HG02885 (cell line): ENCODE measurements around the gene MAP2K3.

Experiments used
- ATAC-seq: cut with Tn5 transposase; IDR thresholded peaks from one replicate; pipeline ENCODE4 v1.9.1; 2021; ENCODE audit warnings: mild to moderate bottlenecking; ENCODE audit not compliant: unreplicated experiment, poor library complexity

MAP2K3 gene

DNA sequence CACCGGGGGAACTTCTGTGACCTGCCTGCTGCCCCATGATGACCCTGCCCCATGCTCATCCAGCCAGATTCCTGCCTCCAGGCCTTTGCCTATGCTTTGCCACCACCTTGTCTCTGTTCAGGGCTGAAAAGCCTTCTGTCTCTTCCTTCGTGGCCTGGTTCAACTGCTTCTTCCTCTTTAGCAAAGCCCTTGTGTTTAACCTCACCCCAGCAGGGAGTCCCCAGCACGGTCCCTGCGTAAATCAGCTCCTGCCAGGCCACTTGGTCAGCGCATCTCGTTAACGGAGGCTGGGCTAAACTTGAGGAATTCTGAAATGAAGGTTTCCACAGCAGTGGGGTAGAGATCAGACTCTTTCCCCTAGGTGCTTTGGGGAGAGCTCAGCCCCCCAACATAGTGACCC lies 75.5 kb downstream of the MAP2K3 start:
- no peak for ATAC-seq

DNA sequence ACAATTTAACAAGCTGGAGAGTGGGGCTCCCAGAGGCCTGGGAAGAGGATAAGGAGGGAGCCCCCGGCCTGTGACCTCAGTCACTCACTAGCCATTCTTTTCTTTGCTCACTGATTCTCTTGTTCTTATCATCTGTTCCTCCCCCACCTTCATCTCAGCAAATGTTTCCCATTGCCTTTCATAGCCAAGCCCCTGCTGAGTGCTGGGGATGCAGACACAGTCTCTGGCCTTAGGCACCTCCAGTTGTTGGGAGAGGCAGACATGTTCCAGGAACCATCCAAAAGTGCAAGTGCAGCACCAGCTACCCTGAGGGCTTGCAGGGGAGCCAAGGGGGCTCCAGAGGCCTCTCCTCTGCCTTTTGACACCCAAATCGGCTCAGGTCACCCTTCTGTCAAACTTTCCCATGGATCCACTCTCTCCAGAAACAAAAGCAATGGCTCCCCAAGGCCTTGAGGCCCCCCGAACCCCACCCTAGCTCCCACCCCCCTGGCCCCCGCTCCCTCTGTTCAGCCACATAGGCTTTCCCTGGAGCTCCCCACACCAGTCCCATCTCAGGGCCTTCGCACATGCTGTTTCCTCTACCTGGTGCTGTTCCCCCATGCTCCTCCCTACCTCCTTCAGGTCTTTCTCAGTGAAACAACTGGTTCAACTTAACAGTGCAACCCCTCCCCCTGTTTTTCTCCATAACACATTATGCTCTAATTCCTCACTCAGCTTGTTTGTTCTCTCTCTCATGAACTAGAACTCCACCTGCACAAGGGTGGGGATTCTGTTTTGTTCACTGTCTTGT lies 76.7 kb downstream of the MAP2K3 start:
- ATAC-seq = no peak

DNA sequence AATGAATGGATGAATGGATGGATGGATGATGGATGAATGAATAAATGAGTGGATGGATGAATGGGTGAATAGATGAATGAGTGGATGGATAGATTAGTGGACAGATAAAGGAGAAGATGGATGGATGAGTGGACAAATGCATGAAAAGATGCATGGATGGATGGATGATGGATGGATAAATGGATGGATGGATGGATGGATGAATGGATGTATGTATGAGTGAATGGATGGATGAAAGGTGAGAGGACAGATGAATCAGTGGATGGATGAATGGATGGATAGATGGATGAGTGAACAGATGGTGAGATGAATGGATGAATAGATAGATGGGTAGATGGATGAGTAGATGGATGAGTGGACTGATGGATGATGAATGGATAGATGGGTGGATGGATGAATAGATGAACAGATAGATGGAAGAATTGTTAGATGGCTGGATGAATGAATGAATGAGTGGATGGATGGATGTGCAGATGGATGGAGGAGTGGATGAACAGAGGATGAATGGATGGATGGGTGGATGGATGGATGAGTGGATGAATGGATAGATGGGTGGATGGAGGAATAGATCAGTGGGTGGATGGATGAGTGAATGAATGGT lies 77.9 kb downstream of the MAP2K3 start:
- no peak for ATAC-seq

DNA sequence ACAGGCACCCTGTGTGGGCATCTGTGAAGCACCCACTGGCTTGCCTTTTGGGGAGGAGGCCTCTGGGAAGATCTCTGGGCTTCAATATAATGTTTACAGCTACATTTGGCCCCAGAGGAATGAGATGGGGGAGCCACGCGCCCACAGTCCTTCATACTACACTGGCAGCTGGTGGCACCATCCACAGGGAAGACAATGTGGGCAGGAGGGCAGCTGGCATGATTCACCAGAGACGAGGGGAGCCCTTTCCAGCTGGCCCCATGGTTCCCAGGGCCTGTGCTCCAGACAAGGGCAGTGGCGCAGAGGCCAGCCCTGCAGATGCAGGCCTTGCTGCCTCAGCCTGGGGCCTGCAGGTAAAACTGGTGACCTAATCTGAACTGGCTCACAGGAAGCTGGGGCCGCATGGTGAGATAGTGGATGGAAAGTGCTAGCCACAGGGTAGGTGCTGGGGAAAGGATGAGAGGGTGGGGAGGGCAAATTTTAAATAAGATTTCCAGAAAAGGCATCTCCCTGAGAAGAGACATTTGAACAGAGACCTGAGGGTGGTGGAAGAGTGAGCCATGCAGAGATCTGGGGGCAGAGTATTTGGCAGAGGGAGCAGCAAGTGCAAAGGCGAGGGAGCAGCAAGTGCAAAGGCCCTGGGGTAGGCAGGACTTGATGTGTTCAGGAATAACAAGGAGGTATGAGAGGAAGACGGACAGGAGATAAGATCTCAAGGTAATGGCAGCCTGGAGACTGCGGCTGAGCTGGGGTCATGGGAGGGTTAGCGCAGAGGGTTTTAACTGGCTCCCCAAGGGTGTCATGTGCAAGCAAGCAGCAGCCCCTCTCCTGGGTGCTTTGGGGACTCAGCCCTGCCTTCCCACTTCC lies 79.5 kb downstream of the MAP2K3 start:
- no peak for ATAC-seq
